Measurements from ENCODE around the gene DECR2.
A peak's percentile ranks its signal among the peaks of the same experiment; 100 is the strongest.

DECR2 gene

DNA sequence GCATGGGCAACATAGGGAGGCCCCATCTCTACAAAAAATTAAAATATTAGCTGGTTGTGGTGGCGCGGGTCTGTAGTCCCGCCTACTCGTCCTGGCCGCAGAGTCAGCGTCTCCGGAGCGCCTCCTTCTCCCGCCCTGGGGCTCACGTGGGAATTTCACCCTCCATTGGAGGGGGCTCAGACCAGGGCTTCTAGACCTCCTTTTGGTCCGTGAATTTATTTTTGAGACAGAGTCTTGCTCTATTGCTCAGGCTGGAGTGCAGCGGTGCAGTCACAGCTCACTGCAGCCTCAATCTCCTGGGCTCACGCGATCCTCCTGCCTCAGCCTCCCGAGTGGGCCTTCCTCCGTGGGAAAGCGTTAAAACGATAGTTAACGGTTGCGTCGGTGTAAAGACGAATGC lies 5.1 kb upstream of the DECR2 start:
- H3K9me2 ChIP-seq (replicated peaks; ENCODE audit: low read depth, low read length) = no peaks in the 10 kb centered on the region
- H4K20me1 ChIP-seq (ENCODE audit: insufficient read depth, low read length, poor library complexity, severe bottlenecking) = no peaks in the 10 kb centered on the region
- H3K9me3 ChIP-seq (ENCODE audit: insufficient read depth, low read depth, low read length) = no peaks in the 10 kb centered on the region
- no peaks in the 10 kb centered on the region for H3K27me3 ChIP-seq (ENCODE audit: insufficient read depth, low read length, poor library complexity, severe bottlenecking)
- H3K4me3 ChIP-seq (ENCODE audit: low read length, poor library complexity, severe bottlenecking) = peak overlapping the region; percentile 85
- H3K36me3 ChIP-seq (ENCODE audit: insufficient read depth, low read length) = no peaks in the 10 kb centered on the region
- H3F3A ChIP-seq (ENCODE audit: low read depth) = 0 out of 2 replicates have a peak, but pooled peaks cover 3% of the 10 kb centered on the region
- H2AFZ ChIP-seq (ENCODE audit: low read length) = peak overlapping the region; percentile 95
- H3K9ac ChIP-seq (ENCODE audit: low read depth, low read length, poor library complexity, severe bottlenecking) = peak overlapping the region; percentile 73
- TF ChIP-seq CTCF (conservative IDR thresholded peaks at IDR 0.05; ENCODE audit: low read length) = no peak
- TF ChIP-seq EZH2phosphoT487 (IDR thresholded peaks at IDR 0.05; ENCODE audit: borderline replicate concordance) = no peak
- H3K79me2 ChIP-seq (ENCODE audit: insufficient read depth, low read length) = no peaks in the 10 kb centered on the region
- peak overlapping the region; percentile 89 for H3K4me2 ChIP-seq (ENCODE audit: low read depth, low read length, poor library complexity, severe bottlenecking)
- H3K4me1 ChIP-seq (ENCODE audit: insufficient read depth, low read length, poor library complexity, severe bottlenecking) = peaks cover 4% of the 10 kb centered on the region

- Histone ChIP-seq H3K36me3 (ENCODE audit: insufficient read depth, low read length) (no peaks in the 10 kb centered on the region), H4K20me1 (ENCODE audit: insufficient read depth, low read length, poor library complexity, severe bottlenecking) (no peaks in the 10 kb centered on the region), H3K27me3 (ENCODE audit: insufficient read depth, low read length, poor library complexity, severe bottlenecking) (no peaks in the 10 kb centered on the region), H3K4me3 (ENCODE audit: low read length, poor library complexity, severe bottlenecking) (peak within 1 kb of the TSS; percentile 85), H3K4me2 (ENCODE audit: low read depth, low read length, poor library complexity, severe bottlenecking) (peak within 1 kb of the TSS; percentile 89), H3K9me2 (replicated peaks; ENCODE audit: low read depth, low read length) (no peaks in the 10 kb centered on the region), H3K4me1 (ENCODE audit: insufficient read depth, low read length, poor library complexity, severe bottlenecking) (peaks cover 4% of the 10 kb centered on the region), H3K79me2 (ENCODE audit: insufficient read depth, low read length) (no peaks in the 10 kb centered on the region), H2AFZ (ENCODE audit: low read length) (peak within 1 kb of the TSS; percentile 95), H3K9me3 (ENCODE audit: insufficient read depth, low read depth, low read length) (no peaks in the 10 kb centered on the region), H3K9ac (ENCODE audit: low read depth, low read length, poor library complexity, severe bottlenecking) (peak within 1 kb of the TSS; percentile 73), H3F3A (ENCODE audit: low read depth) (0 out of 2 replicates have a peak, but pooled peaks cover 3% of the 10 kb centered on the region)
- TF ChIP-seq EZH2phosphoT487 (IDR thresholded peaks at IDR 0.05; ENCODE audit: borderline replicate concordance) = no peak
- no peak for TF ChIP-seq CTCF (conservative IDR thresholded peaks at IDR 0.05; ENCODE audit: low read length)
Observed at GRCh38 chr16:397135-397661, 4.5 kb upstream of the DECR2 start, which contains the start of gene NME4. TSS of gene NME4 (plus strand) at chr16:397199. CDS start at chr16:397223, 24 bp downstream.

DNA sequence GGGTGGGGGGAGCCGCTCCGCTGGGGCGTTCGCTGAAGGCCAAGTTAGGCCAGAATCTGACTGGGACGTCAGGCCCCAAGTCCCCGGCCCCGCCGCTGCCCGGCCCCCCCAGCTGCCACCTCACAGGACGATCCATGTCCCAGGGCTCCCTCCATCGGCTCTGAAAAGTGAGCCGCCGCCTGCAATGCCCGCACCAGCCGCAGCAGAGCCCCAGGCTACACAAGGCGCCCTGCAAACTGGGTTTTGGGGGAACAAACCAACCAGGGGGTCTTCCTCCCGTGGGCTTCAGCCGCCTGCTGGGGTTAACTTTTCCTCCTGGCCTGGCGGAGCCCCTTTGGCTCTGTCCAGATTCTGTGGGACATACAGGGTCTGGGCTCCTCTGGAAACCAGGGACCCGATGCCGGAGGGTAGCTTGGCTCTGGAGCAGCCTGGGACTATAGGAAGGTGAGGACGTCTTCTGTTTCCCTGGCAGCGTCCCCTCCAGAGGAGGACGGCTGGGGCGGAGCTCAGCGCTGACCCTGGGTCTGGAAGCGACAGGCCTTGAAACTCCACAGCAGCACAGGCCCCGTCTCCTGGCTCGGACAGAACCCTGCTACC lies 3.9 kb upstream of the DECR2 start:
- no peaks in the 10 kb centered on the region for H3K36me3 ChIP-seq (ENCODE audit: insufficient read depth, low read length)
- no peaks in the 10 kb centered on the region for H3K27me3 ChIP-seq (ENCODE audit: insufficient read depth, low read length, poor library complexity, severe bottlenecking)
- no peaks in the 10 kb centered on the region for H3K9me3 ChIP-seq (ENCODE audit: insufficient read depth, low read depth, low read length)
- H3K4me3 ChIP-seq (ENCODE audit: low read length, poor library complexity, severe bottlenecking) = no peak overlapping the region
- H3K9ac ChIP-seq (ENCODE audit: low read depth, low read length, poor library complexity, severe bottlenecking) = no peak overlapping the region
- H3F3A ChIP-seq (ENCODE audit: low read depth) = 0 out of 2 replicates have a peak, but pooled peaks cover 3% of the 10 kb centered on the region
- TF ChIP-seq CTCF (conservative IDR thresholded peaks at IDR 0.05; ENCODE audit: low read length) = no peak
- no peak for TF ChIP-seq EZH2phosphoT487 (IDR thresholded peaks at IDR 0.05; ENCODE audit: borderline replicate concordance)
- H3K4me2 ChIP-seq (ENCODE audit: low read depth, low read length, poor library complexity, severe bottlenecking) = peak overlapping the region; percentile 20
- H3K9me2 ChIP-seq (replicated peaks; ENCODE audit: low read depth, low read length) = no peaks in the 10 kb centered on the region
- no peaks in the 10 kb centered on the region for H4K20me1 ChIP-seq (ENCODE audit: insufficient read depth, low read length, poor library complexity, severe bottlenecking)
- no peaks in the 10 kb centered on the region for H3K79me2 ChIP-seq (ENCODE audit: insufficient read depth, low read length)
- peaks cover 4% of the 10 kb centered on the region for H3K4me1 ChIP-seq (ENCODE audit: insufficient read depth, low read length, poor library complexity, severe bottlenecking)
- H2AFZ ChIP-seq (ENCODE audit: low read length) = no peak overlapping the region

Data from Loucy (cell line).